ENCODE measurements around the gene SHCBP1L.

SHCBP1L gene

DNA sequence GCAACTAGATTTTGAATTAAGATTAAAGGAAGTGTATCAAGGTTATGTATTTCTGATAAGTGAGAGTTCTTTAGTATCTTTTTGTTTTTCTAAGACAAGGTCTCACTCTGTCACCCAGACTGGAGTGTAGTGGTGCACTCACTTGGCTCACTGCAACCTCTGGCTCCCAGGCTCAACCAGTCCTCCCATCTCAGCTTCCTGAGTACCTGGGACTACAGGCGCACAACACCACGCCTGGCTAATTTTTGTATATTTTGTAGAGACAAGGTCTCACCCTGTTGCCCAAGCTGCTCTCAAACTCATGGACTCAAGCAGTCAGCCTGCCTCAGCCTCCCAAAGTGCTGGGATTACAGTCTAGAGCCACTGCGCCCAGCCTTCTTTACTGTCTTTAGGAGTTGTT lies 80.1 kb downstream of the SHCBP1L start:
- TF ChIP-seq, protein P1, sequence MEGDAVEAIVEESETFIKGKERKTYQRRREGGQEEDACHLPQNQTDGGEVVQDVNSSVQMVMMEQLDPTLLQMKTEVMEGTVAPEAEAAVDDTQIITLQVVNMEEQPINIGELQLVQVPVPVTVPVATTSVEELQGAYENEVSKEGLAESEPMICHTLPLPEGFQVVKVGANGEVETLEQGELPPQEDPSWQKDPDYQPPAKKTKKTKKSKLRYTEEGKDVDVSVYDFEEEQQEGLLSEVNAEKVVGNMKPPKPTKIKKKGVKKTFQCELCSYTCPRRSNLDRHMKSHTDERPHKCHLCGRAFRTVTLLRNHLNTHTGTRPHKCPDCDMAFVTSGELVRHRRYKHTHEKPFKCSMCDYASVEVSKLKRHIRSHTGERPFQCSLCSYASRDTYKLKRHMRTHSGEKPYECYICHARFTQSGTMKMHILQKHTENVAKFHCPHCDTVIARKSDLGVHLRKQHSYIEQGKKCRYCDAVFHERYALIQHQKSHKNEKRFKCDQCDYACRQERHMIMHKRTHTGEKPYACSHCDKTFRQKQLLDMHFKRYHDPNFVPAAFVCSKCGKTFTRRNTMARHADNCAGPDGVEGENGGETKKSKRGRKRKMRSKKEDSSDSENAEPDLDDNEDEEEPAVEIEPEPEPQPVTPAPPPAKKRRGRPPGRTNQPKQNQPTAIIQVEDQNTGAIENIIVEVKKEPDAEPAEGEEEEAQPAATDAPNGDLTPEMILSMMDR (IDR thresholded peaks at IDR 0.05; ENCODE audit: low read depth, low read length) = no peak
- no peak overlapping the region for H3K4me3 ChIP-seq (ENCODE audit: low read depth, low read length)

- TF ChIP-seq, protein P1 (IDR thresholded peaks at IDR 0.05; ENCODE audit: low read depth, low read length) = no peak
- H3K4me3 ChIP-seq (ENCODE audit: low read depth, low read length) = no peak overlapping the region
Observed at GRCh38 chr1:182869241-182869666, 83.7 kb downstream of the SHCBP1L start.

GRCh38 chr1:182867861-182868260 lies 85.1 kb downstream of the SHCBP1L start:
- no peak overlapping the region for H3K4me3 ChIP-seq (ENCODE audit: low read depth, low read length)
- TF ChIP-seq, protein P1 (IDR thresholded peaks at IDR 0.05; ENCODE audit: low read depth, low read length) = no peak

- TF ChIP-seq, protein P1 (IDR thresholded peaks at IDR 0.05; ENCODE audit: low read depth, low read length) = no peak
Observed at GRCh38 chr1:182863940-182864339, 89.0 kb downstream of the SHCBP1L start.

GRCh38 chr1:182862827-182863226 lies 90.1 kb downstream of the SHCBP1L start:
- H3K4me3 ChIP-seq (ENCODE audit: low read depth, low read length) = no peak overlapping the region
- TF ChIP-seq, protein P1 (IDR thresholded peaks at IDR 0.05; ENCODE audit: low read depth, low read length) = no peak

More at GRCh38 chr1:182863940-182864339, 89.0 kb downstream of the SHCBP1L start:
- no peak overlapping the region for H3K4me3 ChIP-seq (ENCODE audit: low read depth, low read length)

GRCh38 chr1:182861994-182862393 lies 91.0 kb downstream of the SHCBP1L start:
- TF ChIP-seq, protein P1 (IDR thresholded peaks at IDR 0.05; ENCODE audit: low read depth, low read length) = no peak
- H3K4me3 ChIP-seq (ENCODE audit: low read depth, low read length) = no peak overlapping the region

DNA sequence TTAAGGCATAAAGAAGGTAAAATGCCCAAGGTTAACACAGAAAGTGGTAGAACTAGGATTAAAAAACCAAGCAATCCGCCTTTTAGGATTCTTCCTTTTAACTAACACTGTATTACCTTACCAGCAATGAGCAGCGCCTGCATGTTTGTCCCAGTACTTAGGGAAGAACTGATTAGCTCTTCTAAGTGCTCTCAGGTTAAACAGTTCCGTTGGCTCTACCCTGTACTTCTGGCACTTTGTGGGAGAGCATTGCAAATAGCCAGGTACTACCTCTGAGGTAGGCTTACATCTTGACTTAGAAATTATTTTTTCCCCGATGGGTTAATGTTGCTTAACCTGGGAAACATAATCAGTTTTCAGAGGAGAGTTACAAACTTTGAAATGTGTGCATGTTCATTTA lies 92.3 kb downstream of the SHCBP1L start:
- no peak overlapping the region for H3K4me3 ChIP-seq (ENCODE audit: low read depth, low read length)
- TF ChIP-seq, protein P1 (IDR thresholded peaks at IDR 0.05; ENCODE audit: low read depth, low read length) = no peak
